Esophagus muscularis mucosa (tissue), 4 donors: Measurements from ENCODE around the gene TMTC2. TPM values are rescaled to one million over a fixed set of nuclear protein-coding genes. Genes with fewer than 3 reads are reported as not detected.

Experiments used
- DNase-seq: peaks from one replicate; pipeline ENCODE4 v3.0.0-alpha.2; 2017; ENCODE audit errors: extremely low spot score
- H3K27ac ChIP-seq, 4 donors: fragments of 200-600 bp; sonication (generic); replicated peaks in 1 of 4; 1 replicate in 3 of 4; 2 replicates in 1 of 4; pipeline ENCODE4 v1.5.1; 2016 to 2019; ENCODE audit warnings: mild to moderate bottlenecking in 1 of 4
- H3K27me3 ChIP-seq, 4 donors: fragments of 200-600 bp; sonication (generic); one replicate each; pipeline versions ENCODE4 v1.5.1 to v1.6.0; 2016 to 2019
- H3K36me3 ChIP-seq, 4 donors: fragments of 200-600 bp; sonication (generic); one replicate each; pipeline ENCODE4 v1.5.1; 2016 to 2019
- H3K4me1 ChIP-seq, 4 donors: fragments of 200-600 bp; sonication (generic); one replicate each; pipeline ENCODE4 v1.5.1; 2016 to 2019
- H3K4me3 ChIP-seq, 4 donors: fragments of 200-600 bp; sonication (generic); 1 replicate in 2 of 4; 2 replicates in 2 of 4; pipeline ENCODE4 v1.5.1; 2016 to 2019; ENCODE audit warnings: mild to moderate bottlenecking in 4 of 4, moderate library complexity in 1 of 4
- H3K9me3 ChIP-seq, 4 donors: fragments of 200-600 bp; sonication (generic); 1 replicate in 3 of 4; 2 replicates in 1 of 4; pipeline ENCODE4 v1.5.1; 2016 to 2019
- EP300 ChIP-seq: sonication (generic); formaldehyde crosslinking; IDR thresholded peaks from one replicate; pipeline ENCODE4 v1.6.1; 2017; ENCODE audit warnings: antibody characterized with exemption
- POLR2A ChIP-seq: fragments of 450-650 bp; IDR thresholded peaks from one replicate; pipeline ENCODE4 v1.6.1; 2017; ENCODE audit warnings: antibody characterized with exemption, moderate library complexity, mild to moderate bottlenecking, low read depth
- POLR2AphosphoS5 ChIP-seq, 2 donors: sonication (generic); formaldehyde crosslinking; IDR thresholded peaks; one replicate each; pipeline ENCODE4 v1.6.1; 2017; ENCODE audit warnings: antibody characterized with exemption in 2 of 2
- WGBS: methylation state at CpG from one replicate; pipeline ENCODE4 v1.1.5; 2018; 5-methylcytosine and 5-hydroxymethylcytosine counted together
- intact Hi-C: fragments of 100-400 bp; cut with DNase I; formaldehyde crosslinking; loops from one replicate; pipeline ENCODE4 v1.15.1; 2023
- total RNA-seq, 4 donors: library from RNA; depleted of rRNA; stranded (reverse); fragments of >200 nt; gene quantifications; one replicate each; pipeline versions ENCODE4 v1.1.0 to v1.2.1, GENCODE V29; 2016
- TF ChIP-seq, protein P1 (sequence below), 3 experiments: fragments of 200-600 bp in 2 of 3; fragments of 450-650 bp in 1 of 3; sonication (generic) in 2 of 3; IDR thresholded peaks; one replicate each; pipeline ENCODE4 v1.5.1; 2017 to 2019; ENCODE audit warnings: antibody characterized with exemption in 3 of 3, mild to moderate bottlenecking in 2 of 3, moderate library complexity in 1 of 3

TMTC2 gene
- total RNA-seq, 4 donors from 2014 or later, result 4.7 to 8.7 (median 7.3) TPM

DNA sequence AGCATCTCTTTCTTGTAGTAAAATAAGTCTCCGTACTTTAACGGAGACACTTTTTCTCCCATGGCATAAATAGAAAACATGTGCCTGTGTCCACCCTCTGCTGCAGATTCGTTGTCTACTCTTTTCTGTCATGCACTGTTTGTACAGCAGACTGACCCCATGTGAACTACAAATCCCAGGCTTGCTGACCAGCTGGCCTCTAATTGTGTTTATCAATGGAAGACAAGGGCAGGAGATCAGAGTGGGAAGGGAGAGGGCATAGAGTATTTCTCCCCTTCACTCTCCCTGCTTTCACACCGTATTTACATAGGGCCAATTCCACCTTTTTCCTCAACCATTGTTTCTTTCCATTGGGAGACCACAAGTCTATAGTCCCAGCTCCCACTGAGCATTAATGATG is 31.0 kb upstream of the TMTC2 start:
- intact Hi-C loops, result no loop called here
- no peak for DNase-seq
- no peak overlapping the region for H3K4me3 ChIP-seq
- WGBS, result 75% methylated on average over 4 of the region's 4 CpGs
- H3K36me3 ChIP-seq, result no peaks in the 10 kb centered on the region
- H3K27ac ChIP-seq, result no peak overlapping the region
- no peak for TF ChIP-seq POLR2A
- TF ChIP-seq, protein P1, sequence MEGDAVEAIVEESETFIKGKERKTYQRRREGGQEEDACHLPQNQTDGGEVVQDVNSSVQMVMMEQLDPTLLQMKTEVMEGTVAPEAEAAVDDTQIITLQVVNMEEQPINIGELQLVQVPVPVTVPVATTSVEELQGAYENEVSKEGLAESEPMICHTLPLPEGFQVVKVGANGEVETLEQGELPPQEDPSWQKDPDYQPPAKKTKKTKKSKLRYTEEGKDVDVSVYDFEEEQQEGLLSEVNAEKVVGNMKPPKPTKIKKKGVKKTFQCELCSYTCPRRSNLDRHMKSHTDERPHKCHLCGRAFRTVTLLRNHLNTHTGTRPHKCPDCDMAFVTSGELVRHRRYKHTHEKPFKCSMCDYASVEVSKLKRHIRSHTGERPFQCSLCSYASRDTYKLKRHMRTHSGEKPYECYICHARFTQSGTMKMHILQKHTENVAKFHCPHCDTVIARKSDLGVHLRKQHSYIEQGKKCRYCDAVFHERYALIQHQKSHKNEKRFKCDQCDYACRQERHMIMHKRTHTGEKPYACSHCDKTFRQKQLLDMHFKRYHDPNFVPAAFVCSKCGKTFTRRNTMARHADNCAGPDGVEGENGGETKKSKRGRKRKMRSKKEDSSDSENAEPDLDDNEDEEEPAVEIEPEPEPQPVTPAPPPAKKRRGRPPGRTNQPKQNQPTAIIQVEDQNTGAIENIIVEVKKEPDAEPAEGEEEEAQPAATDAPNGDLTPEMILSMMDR (IDR thresholded peaks at IDR 0.05), result no peak
- no peak for TF ChIP-seq POLR2AphosphoS5 (IDR thresholded peaks at IDR 0.05)
- no peak for TF ChIP-seq EP300
- peaks cover 0 to 3% (median 0%) of the 10 kb centered on the region in 4 donors for H3K4me1 ChIP-seq
- no peaks in the 10 kb centered on the region for H3K9me3 ChIP-seq
- no peaks in the 10 kb centered on the region for H3K27me3 ChIP-seq

DNA sequence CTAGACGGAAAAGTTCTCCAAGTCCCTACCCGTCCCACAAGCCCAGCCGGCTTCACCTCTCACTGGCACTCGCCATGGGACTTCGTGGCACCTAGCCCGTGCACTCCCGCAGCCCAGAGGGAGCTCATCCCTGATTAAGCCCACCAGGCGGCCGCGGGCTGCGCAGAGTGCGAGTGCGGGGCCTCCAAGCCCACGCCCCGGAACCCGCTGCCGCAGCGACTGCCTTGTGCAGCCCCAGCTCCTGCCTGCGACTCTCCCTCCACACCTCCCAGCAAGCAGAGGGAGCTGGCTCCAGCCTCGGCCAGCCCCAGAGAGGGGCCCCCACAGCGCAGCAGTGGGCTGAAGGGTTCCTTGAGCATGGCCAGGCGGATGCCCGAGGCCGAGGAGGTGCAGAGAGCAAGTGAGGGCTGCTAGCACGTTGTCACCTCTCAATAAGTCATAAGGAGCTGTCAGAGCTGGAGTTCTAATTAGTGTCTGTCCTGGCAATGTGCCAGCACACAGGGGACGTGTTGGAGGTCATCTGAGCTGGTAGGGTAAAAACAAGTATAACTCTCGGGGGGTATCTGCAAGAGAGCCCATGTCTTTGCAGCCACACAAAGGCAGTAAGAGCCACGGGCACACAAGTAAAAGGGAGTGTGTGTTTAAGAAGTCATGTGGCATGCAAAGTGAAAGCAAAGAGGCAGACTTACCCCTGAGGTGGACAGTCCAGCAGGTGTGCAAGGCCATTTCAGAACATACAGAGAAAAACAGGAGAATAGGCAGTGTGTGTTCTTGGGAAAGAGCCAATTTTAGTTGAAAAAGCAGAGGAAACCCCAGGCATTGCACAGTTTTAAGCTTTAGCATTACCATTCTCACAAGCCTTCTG is 27.1 kb upstream of the TMTC2 start:
- TF ChIP-seq POLR2A, result no peak
- TF ChIP-seq, protein P1 (IDR thresholded peaks at IDR 0.05), result no peak
- TF ChIP-seq POLR2AphosphoS5 (IDR thresholded peaks at IDR 0.05), result no peak
- TF ChIP-seq EP300, result no peak
- intact Hi-C loops, result no loop called here
- Histone ChIP-seq H3K9me3 (no peaks in the 10 kb centered on the region), H3K36me3 (no peaks in the 10 kb centered on the region), H3K4me3 (no peak overlapping the region), H3K27me3 (no peaks in the 10 kb centered on the region), H3K4me1 (peaks cover 0 to 6% (median 1%) of the 10 kb centered on the region in 4 donors), H3K27ac (no peak overlapping the region)
- 84% methylated on average over 11 of the region's 28 CpGs for WGBS
- no peak for DNase-seq

DNA sequence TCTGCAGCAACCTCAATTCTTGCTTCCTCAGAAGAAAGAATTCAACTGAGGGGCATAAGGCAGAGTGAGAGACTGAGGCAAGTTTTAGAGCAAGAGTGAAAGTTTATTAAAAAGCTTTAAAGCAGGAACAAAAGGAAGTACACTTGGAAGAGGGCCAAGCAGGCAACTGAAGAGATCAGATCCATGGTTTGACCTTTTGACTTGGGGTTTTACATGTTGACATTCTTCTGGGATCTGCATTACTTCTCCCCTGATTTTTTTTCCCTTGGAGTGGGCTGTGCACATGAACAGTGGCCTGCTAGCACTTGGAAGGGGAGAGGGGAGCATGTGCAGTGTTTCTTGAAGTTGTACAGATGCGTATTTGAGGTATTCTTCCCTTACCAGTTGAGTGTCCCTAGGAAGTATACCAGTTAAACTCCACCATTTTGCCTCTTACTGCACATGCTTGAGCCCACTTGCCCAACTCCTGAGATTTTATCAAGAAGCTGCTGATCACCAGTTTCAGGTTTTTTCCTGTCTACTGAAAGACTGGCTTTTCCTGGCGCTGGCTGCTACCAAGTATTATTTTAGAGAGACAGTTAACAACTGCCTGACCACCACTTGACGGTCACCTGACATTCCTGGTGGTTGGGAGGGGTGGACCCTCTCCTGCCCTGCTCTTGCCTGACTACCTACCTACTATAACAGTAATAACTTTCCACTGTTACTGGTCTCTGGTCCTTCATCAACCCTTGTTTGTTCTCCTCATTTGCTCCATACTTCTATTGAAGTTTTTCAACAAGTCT is 26.0 kb upstream of the TMTC2 start:
- DNase-seq, result no peak
- H3K4me1 ChIP-seq, result peaks cover 0 to 6% (median 1%) of the 10 kb centered on the region in 4 donors
- TF ChIP-seq POLR2AphosphoS5 (IDR thresholded peaks at IDR 0.05) (no peak), POLR2A (no peak), EP300 (no peak)
- TF ChIP-seq, protein P1 (IDR thresholded peaks at IDR 0.05), result no peak
- no peaks in the 10 kb centered on the region for H3K36me3 ChIP-seq
- WGBS, result 100% methylated on average over 3 of the region's 3 CpGs
- no peaks in the 10 kb centered on the region for H3K27me3 ChIP-seq
- no peak overlapping the region for H3K27ac ChIP-seq
- intact Hi-C loops, result no loop called here
- no peak overlapping the region for H3K4me3 ChIP-seq
- H3K9me3 ChIP-seq, result no peaks in the 10 kb centered on the region

DNA sequence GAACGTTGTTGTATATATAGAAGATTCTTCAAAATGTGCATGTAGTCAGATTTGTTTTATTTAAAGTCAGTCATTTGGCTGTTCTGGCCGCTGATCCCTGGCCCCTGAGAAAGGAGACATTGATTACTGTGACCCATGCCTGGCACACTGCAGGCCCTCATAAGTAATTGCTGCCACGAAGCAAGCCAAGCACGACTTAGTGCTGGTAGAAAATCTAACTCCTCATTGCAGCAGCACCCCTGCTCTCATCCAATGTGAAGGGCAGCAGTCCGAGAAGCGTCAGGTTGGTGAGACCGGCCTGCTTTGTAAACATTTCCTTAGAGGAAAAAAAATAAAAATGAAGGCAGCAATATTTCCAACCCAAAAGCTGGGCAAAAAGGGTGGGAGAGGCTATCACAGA is 22.8 kb upstream of the TMTC2 start:
- intact Hi-C loops, result no loop called here
- 33% methylated on average over 7 of the region's 7 CpGs for WGBS
- no peak for DNase-seq
- TF ChIP-seq EP300 (no peak), POLR2AphosphoS5 (IDR thresholded peaks at IDR 0.05) (no peak), POLR2A (no peak)
- TF ChIP-seq, protein P1 (IDR thresholded peaks at IDR 0.05), result no peak
- Histone ChIP-seq H3K4me3 (no peak overlapping the region), H3K36me3 (no peaks in the 10 kb centered on the region), H3K4me1 (peaks cover 0 to 6% (median 1%) of the 10 kb centered on the region in 4 donors), H3K27me3 (no peaks in the 10 kb centered on the region), H3K27ac (no peak overlapping the region), H3K9me3 (no peaks in the 10 kb centered on the region)
